ENCODE results near the gene CTNNA1.

CTNNA1 gene

DNA sequence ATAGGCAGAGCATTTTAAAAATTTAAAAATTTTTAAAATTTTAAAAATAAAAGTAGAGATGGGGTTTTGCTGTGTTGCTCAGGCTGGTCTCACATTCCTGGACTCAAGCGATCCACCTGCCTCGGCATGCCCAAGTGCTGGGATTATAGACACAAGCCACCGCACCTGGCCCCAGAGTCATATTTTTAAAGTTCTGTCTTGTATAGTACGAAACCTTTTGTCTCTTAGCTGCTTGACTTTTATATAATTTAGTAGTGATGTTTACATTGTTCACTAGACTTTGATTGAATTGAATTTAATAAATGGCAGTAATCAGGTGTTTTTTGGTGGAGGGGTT is 90.9 kb downstream of the CTNNA1 start:
- in situ Hi-C loops (cut with MboI; ENCODE audit: low sequenced_read_pairs), result no loop called here

DNA sequence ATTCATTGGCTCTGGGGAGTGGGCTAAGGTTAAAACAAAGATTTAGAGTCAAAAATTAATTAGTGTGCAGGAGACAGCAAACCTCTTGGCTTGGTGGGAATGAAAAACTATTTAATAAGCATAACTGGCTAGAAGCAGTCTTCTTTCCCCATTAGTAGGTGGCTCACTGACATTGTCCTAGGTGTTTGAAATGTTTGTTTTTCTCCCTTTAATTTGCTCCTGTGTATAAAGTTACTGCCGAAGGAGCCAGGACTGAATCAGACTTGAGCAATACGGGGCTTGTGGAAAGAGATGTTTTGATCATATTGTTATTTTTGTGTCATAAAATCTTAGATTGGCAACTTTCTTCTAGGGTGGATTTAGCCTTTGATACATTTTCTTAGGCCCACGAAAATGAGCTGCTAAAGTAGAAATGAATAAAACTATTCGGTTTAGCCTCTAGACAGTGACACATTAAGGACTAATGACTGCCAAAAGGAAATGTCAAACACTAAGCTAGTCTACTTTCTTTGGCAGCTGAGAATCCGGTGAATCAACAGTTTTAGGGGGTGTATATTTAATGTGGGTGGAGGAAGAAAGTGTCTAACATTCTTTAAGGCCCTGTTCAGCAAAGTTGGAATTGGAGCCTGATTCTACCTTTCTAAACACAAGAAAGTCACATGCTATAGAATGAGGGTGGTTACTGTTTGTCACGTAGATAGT is 91.7 kb downstream of the CTNNA1 start:
- in situ Hi-C loops (cut with MboI; ENCODE audit: low sequenced_read_pairs), result no loop called here

DNA sequence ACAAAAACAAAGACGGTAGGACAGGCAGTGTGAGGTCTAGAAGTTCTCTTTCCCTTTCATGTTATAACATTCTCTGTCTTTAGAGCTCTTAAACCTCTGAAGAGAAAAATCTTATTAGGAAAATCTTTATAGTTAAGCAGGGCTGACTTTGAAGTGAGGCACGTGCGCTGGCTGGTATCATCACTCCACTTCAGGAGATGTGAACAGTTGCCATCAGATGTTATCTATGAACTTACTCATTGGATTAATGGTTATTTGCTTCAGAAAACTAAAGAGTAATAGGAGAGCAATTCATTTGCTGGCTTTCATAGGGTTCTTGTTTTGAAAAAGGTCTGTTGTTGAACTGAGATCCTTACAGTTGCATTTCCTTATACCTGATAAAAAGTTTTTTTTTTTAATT is 96.2 kb downstream of the CTNNA1 start:
- in situ Hi-C loops (cut with MboI; ENCODE audit: low sequenced_read_pairs), result no loop called here

DNA sequence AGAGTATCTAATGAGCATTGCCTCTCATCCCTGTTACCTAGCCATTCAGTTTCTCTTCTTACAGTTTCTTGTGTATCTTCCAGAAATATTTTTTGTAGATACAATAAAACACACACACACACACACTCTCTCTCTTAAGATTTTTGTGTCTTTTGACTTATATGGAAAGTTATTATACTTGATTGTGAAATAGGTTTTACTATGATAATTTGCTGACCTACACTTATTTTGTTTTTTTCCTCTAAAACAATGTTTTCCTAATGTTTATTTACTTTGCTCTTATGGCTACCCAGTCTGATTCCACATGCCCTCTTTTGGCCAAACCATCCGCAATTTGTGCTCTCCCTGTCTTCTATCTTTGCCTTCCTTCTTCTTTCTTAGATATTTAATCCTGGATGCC is 96.7 kb downstream of the CTNNA1 start:
- in situ Hi-C loops (cut with MboI; ENCODE audit: low sequenced_read_pairs), result no loop called here

DNA sequence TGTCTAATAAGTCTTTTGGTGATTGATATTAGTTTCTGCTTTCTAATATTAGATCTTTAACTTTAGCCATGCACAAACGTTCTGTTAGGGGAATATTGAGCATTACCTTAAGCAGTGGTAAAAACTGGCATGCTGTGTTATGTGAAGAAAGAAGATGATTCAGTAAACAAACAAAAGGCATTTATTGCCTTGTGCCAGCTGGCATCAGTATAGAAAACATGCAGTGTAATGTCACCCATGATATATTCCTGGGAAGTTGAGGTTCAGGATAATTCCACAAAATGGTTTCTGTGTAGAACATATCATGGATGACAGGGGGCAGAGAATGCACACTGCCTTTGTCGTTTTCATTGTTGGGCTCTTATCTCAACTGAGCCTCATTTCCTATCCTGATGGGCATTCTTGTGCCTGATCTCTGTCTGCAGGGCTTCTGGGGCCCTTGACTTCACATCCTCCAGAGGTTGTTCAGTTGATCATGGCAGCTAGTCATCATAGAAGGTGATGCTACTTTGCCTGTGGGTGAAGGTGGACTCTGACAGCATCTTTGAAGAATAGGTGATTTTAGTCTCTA is 97.7 kb downstream of the CTNNA1 start:
- in situ Hi-C loops (cut with MboI; ENCODE audit: low sequenced_read_pairs), result no loop called here

DNA sequence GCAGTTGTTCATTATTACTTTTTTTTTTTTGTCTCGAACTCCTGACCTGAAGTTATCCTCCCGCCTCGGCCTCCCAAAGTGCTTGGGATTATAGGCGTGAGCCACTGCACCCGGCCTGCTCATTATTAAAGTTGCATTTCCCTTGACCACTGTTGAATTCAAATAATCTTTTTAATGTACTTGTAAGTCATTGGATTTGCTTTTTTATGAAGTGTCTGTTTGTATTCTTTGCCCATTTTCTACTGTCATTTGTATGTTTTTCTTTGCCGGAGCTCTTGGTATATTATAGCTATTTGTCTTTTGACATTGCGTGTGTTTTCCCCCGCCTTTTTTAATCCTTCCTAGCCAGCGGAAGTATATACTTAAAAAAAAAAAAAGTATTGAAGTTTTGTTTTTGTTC is 99.9 kb downstream of the CTNNA1 start:
- in situ Hi-C loops (cut with MboI; ENCODE audit: low sequenced_read_pairs), result no loop called here

DNA sequence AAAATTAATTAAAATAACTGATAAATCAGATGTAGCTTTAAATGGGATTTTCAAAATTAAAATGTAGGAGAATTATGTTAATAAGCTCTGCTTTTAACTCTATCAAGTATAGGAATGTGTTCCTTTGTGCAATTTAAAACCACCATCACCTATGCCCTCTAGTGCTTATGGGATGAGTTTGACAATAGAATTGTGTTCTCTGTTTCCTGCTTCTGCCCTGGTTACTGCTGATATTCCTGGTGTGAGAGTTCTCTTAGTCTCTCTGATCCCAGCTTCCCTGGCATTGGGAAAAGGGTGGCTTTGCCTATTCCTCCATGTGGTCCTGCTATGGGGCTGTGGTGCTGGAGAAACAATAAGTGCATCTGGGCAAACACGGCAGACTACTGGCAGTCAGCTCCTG is 113.8 kb downstream of the CTNNA1 start:
- in situ Hi-C loops (cut with MboI; ENCODE audit: low sequenced_read_pairs), result no loop called here

DNA sequence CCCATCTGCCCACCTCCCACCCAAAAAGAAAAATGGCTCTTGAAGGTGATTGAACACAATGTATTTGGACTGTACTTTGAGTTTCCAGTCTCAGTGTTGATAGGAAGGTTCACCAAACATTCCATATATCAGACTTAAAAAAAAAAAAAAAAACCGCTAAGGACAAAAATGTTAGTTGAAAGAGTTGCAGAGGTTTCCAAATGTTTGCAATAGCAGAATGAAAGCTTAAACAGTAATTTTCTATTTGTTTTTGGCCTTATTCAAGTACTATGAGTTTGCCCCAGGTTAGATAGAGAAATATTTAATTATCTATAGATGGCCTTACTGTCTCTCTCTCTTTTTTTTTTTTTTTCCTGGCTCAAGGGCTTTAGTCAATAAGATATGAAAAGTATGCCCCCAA is 115.8 kb downstream of the CTNNA1 start:
- in situ Hi-C loops (cut with MboI; ENCODE audit: low sequenced_read_pairs), result no loop called here

DNA sequence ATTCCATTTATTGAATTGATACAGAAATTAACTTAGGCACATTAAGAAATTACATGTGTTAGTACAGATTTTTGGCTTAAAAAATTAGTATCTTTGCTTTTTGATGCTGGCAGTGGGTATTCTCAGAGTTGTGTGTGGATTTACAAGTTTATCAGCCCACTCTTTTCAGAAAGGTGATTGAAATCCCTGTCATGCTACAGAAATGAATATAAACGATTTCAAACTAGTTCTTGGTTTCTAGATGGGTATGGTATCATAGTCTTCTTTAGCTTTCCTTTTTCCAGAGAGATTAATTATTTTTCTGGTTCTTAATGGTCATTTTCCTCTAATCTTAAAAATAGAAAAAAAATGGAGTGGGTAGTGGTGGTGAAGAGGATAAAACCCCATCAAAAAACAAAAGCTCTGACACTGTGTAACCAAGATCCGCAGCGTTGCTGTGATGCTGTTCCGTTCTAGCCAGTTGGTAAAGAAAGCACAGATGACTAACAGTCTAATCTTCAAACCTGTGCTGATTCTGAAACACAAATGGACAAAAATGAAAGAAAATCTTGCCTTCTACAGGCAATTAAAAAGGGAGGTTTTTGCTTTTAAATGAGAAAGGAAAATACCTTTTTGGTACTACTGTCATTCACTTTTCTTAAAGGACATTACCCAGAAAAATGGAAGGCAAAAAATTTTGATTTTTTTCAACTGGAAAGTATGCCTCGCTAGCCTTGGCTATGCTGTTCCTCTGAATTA is 116.7 kb downstream of the CTNNA1 start:
- in situ Hi-C loops (cut with MboI; ENCODE audit: low sequenced_read_pairs), result no loop called here

DNA sequence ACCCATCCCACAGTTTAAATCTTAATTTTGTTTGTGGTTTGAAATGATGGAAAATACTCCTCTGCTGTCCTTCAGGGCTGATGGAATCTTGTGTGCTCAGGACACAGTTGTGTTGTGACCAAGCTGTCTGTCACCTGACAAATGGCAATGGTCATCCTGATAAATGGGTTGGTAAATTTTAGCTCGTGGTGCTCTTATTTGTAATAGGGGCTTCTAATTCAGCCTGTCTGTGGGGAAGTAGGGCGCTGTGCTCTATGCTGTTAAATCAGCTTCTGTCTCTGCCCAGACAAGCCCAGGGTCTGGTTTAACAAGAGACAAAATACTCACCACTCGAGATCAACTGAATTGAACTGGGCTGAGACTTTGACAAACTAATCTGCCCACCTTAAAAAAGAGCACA is 117.4 kb downstream of the CTNNA1 start:
- in situ Hi-C loops (cut with MboI; ENCODE audit: low sequenced_read_pairs), result no loop called here

DNA sequence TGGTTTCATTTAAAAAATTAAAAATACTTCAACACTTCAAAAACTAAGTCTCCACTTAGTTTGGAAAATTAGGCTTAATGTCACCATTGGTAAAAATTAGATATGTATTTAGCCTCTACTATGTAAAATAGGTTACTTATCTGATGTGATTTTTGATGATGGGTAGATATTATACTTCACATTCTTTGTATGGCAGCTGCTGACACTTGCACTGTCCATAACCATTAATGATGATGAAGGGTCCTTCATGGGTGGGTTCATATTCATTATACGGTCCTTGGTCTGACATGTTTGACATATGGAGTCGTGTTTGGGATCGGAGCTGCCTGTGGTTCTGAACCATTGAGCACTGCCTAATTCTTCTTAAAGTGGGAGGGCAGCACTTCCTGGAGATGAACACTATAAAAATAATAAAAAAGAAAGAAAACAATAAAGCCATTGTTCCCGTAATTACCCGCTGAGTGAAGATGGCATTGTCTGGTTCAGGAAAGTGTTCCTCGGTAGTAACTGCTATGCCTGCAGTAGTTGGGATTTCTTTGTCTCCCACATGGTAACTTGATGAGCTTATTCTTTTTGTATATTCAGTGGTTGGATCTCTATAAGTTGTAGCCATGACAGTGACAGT is 119.7 kb downstream of the CTNNA1 start:
- in situ Hi-C loops (cut with MboI; ENCODE audit: low sequenced_read_pairs), result no loop called here

DNA sequence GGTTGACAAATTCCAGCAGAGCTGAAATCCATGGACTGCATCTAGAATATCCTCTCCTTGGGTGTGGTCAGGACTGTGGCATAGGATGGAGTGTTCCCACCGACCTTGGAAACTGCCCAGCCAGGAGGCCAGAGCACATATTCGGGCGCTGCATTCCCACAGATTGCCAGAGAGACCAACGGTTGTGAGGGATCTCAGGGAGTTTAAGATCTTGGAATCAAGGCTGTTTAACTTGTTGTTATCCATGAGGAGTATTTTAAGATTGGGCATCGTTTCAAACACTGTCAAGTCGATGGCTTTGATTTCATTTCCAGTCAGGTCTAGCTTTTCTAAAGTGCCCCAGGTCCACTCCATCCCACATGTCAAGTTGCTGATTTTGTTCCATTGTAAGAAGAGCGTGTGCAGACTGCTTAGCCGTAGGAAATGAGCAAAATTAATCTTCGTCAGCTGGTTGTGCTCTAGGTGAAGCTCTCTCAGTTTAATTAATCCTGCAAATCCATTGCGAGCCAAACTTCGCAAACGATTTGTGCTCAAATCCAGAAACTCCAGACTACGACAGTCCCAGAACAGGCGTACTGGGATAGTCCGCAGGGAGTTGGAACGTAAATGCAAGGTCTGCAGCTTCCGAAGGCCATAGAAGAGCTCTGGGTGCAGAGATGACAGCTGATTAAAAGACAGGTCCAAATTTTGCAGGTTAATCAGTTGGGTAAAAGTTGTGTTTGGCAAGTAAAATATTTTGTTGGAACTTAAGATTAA is 120.4 kb downstream of the CTNNA1 start:
- in situ Hi-C loops (cut with MboI; ENCODE audit: low sequenced_read_pairs), result no loop called here

DNA sequence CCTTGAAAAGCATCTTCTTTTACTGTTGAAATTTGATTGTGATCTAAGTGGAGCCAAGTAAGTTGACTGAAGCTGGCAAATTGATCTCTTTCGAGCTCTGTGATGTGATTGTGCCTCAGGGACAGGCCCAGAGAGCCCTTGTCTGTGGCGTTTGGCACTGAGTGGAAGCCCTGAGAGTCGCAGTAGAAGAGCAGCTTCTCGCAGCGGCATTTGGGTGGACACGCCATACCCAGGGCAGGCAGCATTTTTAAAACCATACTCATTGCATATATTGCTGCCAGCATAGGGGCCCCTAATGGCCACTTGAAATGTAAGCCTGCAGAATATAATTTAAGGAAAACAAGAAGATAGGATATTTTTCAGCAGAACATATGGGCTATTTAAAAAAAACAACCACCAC is 121.0 kb downstream of the CTNNA1 start:
- in situ Hi-C loops (cut with MboI; ENCODE audit: low sequenced_read_pairs), result no loop called here

DNA sequence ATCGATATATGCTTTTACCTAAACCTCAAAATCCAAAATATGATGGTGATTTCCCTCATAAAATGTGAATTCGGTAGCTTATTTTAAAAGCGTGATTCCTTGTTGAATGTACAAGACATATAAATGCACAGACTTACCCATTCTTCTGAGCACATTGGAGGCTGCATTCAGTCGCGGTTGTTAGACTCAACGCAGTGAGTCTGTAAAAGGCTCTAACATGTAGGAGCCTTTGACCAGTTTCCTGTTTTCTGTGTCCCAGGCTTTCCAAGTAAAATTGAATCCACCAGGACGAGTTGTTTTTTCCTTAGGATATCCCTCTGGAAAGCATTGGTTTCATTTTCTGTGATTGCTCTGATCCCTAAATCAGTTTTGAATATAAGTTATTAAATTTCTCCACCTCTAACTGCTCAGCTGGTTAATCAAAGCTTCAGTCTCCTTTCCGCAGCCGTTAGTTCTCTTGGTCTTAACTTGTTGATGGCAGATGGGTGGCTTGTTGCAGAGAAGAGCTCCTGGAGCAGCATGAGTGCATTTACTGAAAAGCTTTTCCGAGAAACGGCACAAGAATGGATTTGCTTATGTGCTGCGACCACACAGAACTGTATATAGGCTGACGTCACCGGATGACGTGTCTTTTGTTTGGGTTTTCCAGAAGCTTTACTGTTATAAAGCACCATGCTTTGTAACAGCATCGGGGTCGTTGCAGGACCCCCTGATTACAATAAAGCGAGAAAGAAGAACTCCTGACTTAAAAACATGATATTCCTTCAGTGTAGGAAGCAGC is 121.7 kb downstream of the CTNNA1 start, which contains the start of gene LRRTM2:
TSS of gene LRRTM2 (minus strand) at position 565 of the 781 bp plus-strand sequence. CDS start at position 141, 424 bp downstream.
- in situ Hi-C loops (cut with MboI; ENCODE audit: low sequenced_read_pairs), result no loop called here

DNA sequence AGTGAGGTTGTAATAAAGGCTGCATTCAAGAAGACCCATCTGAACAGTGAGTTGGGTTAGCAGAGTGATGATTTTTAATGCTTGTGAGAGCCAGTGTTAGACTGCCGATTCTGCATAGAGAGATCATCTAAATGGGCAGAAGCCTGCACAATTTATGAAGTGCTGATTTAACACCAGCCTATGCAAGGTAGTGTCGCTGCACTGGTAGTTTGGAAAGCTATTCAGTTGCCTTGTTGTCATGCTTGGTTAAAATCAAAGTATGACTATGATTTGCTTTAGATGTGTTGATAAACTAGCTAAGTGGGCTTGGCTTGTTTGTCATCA is 122.3 kb downstream of the CTNNA1 start:
- in situ Hi-C loops (cut with MboI; ENCODE audit: low sequenced_read_pairs), result no loop called here

DNA sequence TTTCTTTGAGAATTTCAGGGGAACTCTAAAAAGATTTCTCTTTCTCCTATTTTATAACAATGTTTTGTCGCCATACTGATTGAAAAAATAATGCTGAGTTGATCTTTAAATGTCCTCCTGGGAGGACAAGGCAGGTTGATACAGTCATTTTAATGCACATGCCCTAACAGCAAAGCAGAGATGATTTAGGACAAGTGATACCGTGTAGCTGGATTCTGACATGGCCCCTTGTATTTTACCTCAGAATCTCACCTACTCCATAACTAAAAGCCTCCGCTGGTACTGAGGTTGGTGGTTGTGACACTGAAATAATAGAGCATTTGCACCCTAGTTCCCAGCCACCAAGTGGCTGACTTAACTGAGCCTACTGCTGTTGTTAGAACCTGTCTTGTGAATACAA is 122.7 kb downstream of the CTNNA1 start:
- in situ Hi-C loops (cut with MboI; ENCODE audit: low sequenced_read_pairs), result no loop called here

DNA sequence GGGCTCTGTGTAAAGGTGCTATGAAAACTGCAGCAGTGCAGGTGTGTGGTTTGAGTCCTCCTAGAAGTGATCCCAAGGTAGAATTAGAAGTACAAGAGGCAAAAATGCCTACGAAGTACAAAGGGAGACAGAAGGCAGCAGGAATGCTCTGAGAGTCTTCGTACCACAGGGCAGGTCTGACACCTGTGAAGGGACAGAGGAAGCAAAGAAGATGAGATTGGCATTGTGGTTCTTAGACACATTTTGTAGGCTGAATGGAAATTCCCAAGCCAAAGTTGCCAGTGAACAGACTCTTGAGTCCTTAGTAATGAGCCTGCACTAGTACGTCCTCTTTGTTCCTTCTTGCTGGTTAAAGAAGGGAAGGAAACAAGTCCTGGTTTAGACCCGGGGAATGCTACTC is 123.6 kb downstream of the CTNNA1 start:
- in situ Hi-C loops (cut with MboI; ENCODE audit: low sequenced_read_pairs), result no loop called here

DNA sequence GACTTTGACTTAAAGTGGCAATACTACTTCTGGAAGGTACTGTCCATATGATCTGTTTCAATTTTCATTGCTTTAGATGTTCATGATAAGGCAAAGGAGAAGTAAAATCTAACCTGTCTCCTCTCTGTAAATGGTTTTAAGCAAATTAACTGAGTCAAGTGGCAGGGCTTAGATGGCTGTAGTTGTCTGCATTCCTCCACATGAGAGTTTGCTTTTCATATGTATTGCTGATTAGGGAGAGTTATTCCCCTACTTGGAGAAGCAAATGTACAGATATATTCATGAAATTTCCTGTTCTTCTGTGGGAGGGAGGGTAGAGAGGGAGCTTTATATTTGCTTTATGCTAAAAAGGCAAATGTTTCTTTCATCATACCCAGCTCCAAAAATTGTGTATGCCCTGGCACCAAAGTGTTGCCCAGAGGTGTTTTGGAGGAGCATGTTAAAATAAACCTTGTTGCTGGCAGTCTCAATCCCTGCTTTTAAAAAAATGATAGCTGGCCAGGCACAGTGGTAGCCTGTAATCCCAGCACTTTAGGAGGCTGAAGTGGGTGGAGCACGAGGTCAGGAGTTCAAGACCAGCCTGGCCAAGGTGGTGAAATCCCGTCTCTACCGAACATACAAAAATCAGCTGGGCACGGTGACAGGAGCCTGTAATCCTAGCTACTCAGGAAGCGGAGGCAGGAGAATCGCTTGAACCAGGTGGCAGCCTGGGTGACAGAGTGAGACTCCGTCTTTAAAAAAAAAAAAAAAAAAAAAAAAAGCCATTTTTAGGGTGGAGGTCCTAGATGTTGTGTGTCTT is 125.4 kb downstream of the CTNNA1 start:
- in situ Hi-C loops (cut with MboI; ENCODE audit: low sequenced_read_pairs), result no loop called here

DNA sequence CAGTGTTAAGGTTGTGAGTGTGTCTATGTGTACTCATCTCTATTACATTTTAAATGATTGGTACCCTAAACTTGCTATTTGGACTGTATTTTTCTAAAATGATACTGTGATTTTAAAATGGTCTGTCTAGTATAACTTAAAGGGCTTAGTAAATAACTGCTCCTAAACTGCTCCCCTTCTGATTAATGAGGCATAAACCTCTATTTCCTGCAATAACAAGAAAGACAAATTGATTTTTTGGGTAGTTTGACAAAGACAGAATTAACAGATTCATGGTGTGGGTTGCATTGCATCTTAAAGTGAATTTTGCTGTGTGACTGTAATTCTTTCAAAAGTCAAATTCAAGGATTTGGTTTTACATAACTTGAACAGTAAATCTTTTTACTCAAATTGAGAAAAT is 130.0 kb downstream of the CTNNA1 start:
- in situ Hi-C loops (cut with MboI; ENCODE audit: low sequenced_read_pairs), result no loop called here

DNA sequence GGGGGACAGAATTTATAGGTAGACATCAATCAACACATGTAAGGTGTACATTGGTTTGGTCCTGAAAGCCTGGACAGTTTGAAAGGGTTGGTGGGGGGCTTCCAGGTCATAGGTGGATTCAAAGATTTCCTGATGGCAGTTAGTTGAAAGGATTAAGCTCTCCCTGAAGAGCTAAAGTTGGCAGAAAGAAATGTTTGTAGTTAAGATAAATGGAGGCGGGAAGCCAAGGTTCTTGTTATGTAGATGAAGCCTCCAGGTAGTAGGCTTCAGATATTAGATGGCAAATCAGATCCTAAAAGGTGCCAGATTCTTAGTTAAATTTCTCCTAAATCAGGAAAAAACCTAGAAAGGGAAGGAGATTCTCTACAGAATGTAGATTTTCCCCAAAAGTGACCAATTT is 130.9 kb downstream of the CTNNA1 start:
- in situ Hi-C loops (cut with MboI; ENCODE audit: low sequenced_read_pairs), result no loop called here

All from HL-60/S4 treated with retinoic acid at 250 ng/mL for 4 days and 3 days (cell line).